ENCODE results near the gene IL17RE.
"Not testable (repeated sequence)": the region's sequence is repeated elsewhere in the genome, so short reads cannot be mapped to it uniquely, and the experiment has no call there.

Gene IL17RE, protein sequence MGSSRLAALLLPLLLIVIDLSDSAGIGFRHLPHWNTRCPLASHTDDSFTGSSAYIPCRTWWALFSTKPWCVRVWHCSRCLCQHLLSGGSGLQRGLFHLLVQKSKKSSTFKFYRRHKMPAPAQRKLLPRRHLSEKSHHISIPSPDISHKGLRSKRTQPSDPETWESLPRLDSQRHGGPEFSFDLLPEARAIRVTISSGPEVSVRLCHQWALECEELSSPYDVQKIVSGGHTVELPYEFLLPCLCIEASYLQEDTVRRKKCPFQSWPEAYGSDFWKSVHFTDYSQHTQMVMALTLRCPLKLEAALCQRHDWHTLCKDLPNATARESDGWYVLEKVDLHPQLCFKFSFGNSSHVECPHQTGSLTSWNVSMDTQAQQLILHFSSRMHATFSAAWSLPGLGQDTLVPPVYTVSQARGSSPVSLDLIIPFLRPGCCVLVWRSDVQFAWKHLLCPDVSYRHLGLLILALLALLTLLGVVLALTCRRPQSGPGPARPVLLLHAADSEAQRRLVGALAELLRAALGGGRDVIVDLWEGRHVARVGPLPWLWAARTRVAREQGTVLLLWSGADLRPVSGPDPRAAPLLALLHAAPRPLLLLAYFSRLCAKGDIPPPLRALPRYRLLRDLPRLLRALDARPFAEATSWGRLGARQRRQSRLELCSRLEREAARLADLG

GRCh38 chr3:9902372-9903237 is at the start of gene IL17RE:
Gene IL17RE, plus strand, starts transcription at chr3:9902848. Its CDS starts 85 bp downstream, at chr3:9902933.
- DNase-seq, result no peak

DNA sequence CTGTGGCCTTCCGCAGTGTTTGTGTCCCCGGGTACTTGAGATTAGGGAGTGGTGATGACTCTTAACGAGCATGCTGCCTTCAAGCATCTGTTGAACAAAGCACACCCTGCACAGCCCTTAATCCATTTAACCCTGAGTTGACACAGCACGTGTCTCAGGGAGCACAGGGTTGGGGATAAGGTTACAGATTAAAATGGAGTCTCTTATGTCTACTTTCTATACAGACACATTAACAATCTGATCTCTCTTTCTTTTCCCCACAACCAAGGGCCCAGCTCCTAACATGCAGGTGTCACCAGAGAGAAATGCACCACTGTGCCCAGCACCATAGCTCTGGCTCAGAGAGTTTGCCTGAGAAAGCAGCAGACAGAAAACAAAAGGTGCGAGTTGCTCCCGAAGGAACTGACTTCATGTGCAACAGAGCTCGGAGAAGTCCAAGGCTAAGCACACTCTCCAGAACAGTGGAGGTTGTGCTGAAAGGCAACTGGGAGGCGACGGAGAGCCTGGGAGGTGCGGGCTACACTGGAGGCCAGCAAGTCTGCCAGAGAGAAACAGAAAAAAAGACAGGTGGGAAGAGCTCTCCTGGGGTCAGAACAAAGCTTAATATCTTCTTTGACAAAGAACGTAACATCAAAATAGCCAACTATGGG is 48.2 kb upstream of the IL17RE start:
- DNase-seq, result not testable (repeated sequence)

DNA sequence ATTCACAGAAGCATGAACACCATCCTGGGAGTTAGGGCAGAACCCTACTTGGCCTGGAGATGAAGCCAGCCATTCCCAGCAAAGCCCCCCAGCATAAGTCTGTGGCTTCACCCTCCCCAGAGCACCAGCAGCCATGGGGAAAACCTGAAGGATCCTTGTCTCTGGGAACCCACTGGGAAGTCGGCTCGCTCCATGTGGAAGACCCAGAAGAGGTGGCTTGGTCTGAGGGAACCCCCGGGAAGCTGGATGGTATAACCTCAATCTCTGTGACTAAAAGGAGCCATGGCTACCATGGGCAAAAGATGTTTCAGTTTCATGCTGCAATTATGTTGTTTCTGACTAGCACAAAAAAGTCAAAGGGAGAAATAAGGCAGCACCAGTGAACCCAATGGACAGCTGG is 47.1 kb upstream of the IL17RE start:
- no peak for DNase-seq

DNA sequence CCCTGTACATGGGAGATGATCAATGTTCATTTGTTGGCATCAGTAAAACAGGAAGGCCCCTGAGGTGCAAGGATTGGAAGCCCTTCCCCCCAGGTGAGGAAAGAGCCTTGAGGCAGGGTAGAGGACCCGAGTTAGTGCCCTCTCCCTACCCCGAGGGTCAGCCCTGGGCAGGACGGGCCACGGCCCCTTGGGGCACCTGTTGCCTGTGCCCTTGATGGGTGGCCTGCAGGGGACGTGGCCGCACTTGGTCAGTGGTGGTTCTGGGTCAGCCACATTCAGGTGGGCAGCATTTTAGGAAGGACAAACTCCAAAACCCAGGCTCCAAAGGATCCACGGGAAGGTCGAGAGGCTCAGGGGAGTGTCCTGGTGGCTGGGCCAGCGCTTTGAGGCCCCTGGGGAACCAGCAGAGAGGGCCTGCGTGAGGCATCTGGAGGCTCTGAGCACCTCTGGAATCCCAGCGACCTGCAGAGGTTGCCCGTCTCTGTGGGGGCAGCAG is 43.1 kb upstream of the IL17RE start:
- DNase-seq, result no peak

- no peak for DNase-seq
Measured at GRCh38 chr3:9861201-9861600, 41.4 kb upstream of the IL17RE start.

DNA sequence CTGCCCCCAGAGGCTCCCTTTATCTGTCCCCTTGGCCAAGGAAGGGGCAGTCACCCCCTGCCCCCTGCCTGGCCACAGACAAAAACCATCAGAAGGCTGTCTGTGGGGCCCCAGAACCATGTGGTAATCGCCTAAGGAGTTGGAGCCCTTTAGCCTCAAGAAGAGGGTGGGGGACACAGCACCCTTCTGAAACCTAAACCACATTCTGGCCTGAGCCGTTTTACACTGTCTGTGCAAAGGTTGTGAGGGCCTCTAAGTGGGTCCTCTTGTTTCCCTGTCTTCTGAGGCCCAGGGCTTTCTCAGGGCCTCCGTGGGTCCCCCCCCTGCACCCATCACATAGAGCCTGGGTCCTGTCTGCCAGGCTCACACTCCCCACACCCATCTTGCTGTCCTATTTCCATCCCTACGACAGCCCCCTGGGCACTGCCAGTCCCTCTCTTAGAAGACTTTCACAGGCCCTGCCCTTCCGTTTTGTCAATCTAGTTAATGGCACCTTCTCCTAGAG is 41.0 kb upstream of the IL17RE start:
- no peak for DNase-seq

DNA sequence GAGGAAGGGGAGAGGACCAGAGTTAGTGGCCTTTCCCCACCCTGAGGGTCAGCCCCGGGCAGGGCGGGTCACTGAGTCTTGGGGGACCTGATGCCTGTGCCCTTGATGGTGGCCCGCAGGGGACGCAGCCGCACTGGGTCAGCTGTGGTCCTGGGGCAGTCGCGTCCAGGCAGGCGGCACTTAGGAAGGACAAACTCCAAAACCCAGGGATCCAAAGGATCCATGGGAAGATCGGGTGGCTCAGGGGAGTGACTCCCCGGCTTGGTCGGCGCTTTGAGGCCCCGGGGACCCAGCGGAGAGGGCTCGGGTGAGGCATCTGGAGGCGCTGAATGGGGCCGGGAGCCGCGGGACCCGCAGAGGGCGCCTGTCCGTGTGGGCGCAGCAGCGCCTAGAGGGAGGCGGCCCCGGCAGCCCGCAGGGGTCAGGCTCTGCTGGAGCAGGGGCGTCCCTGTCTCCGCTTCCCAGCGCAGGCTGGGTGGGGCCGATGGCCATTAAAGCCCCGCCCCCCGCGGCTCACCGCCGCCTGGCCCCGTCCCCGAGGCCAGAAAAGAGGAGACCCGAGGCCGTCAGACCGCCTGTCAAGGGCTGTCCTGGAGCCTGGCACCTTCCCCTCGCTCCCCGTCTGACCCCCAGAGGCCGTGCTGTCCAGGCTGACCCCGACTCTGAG is 40.1 kb upstream of the IL17RE start:
- DNase-seq, result no peak

DNA sequence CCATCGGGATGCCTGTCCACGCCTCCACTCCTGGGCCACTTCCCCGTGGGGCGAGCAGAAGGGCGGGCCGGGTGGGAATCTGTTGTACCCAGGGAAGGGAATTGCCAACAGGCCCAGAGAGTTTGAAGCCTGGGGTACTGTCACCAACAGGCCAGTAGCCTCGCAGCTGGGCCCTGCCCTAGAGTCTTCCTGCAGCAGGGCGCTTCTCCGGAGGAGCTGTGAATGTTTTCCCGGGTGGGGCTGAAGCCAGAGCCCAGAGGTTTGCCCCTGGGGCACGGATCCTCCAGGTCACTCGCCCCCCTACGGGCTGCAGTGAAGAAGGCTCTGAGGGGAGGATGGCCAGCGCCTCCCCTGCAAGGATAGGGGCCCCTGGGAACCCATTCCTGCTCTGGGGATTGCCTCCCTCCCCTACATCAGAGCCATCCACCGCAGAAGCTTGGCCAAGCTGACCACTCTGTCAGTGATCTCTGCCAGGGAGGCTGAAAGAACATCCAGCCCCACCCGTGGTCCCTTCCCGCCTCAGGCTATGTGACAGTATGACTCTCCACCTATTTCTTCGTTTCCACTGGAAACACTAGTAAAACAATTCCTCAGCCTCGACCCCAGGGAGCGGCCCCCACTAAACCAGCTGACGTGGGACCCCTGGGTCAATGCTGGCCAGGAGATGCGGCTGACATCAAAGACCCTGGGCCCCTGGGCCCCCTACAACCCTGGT is 39.4 kb upstream of the IL17RE start:
- DNase-seq, result no peak

DNA sequence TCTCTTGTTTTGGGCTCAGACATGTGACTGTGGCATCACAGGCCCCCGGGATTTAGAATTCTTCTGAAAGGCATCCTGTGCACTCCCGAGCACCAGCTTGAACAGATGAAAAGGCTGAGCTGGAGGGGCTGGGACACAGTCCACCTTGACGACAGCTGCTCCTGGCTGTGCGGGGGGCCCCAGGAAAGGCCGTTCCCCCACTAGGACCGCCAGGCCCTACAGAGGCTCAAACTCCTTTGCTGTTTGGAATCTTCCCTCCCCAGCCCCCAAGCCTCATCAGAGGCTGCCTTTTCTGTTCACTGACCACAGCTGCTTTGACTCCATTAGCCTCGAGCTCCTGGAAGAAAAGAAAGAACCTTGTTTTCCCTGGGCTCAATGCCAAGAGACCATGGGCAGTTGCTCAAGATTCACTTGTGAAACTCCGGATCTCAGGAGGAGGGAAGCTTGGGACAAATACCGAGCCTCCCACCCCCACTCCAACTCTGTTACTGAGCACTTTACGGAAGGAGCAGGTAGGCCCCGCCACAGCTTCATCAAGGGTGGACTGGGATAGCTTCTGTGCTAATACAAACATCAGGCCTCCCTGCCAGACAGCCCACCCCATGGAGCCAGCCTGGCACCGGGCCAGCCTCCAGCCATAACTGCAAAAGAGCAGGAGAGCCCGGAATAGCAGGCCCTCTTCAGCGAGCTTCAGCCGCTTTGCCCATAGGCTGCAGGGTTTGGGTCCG is 38.3 kb upstream of the IL17RE start:
- peak; percentile 68 for DNase-seq

- DNase-seq, result not testable (repeated sequence)
Measured at GRCh38 chr3:9865125-9865637, 37.5 kb upstream of the IL17RE start.

GRCh38 chr3:9866639-9867038 is 36.0 kb upstream of the IL17RE start:
- DNase-seq, result no peak

DNA sequence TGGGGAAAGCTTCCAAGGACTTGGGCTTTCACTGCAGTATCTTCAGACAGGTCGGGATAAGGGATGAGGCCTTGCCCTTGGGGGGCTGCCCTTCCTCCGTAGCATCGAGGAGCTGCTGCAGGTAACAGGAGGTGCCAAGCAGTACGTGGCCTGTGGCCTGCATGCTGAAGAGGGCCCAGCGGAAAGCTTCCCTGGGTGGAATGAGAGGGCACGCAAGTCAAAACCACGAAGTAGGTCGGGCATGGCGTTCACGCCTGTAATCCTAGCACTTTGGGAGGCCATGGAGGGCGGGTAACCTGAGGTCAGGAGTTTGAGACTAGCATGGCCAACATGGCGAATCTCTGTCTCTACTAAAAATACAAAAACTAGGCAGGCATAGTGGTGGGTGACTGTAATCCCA is 35.5 kb upstream of the IL17RE start:
- no peak for DNase-seq

- DNase-seq, result no peak
Measured at GRCh38 chr3:9869955-9870354, 32.7 kb upstream of the IL17RE start.

DNA sequence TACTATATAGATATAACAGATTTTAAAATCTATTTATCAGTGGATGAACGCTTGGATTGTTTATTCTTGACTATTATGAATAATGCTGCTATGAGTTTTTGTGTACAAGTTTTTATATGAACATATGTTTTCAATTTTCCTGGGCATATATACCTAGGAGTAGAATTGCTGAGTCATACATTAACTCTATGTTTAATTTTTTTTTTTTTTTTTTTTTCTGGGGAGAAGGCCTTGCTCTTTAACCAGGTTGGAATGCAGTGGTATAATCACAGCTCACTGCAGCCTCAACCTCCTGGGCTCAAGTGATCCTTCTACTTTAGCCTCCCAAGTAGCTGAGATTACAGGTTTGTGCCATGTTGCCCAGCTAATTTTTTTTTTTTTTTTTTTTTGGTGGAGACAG is 31.7 kb upstream of the IL17RE start:
- no peak for DNase-seq

GRCh38 chr3:9872067-9872466 is 30.6 kb upstream of the IL17RE start:
- DNase-seq, result not testable (repeated sequence)

GRCh38 chr3:9875448-9875847 is 27.2 kb upstream of the IL17RE start:
- DNase-seq, result peak; percentile 53

GRCh38 chr3:9876255-9876654 is 26.4 kb upstream of the IL17RE start:
- DNase-seq, result not testable (repeated sequence)

DNA sequence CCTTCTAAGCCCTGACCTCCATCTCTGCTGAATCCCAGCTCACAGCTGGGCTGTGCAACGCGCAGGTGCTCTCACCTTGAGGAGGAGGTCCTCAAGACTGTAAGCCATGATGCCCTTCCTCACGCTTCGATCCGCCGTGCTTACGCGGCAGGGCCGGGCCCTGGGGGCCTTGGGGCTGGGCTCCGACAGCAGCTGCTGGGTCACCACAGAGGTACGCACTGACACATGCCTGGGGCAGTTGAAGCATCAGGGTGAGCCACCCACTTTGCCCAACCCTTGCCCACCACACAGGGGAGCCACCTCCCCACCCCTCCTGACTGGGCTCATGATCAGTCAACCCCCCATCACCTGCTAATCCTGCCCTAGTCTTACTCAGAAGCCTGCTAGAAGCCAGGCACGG is 25.7 kb upstream of the IL17RE start:
- DNase-seq, result no peak

DNA sequence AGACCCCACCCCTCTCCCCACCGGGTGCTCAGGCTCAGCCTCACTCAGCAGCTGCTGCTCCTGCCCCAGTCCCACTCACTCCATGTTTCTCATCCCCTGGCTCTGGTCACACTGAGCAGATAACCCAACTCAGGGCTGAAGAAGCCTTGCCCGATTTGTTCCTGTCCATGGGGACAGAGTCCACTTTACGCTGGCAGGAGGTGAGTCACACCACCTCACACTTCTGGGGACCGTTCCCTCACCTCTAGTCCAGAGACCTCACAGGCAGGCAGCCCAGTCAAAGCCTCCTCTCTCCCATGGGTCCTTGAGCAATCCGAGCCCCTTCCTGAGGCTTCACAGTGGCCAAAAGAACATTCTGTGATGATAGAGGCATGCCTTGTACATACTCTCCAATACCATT is 23.9 kb upstream of the IL17RE start:
- no peak for DNase-seq

GRCh38 chr3:9879830-9880549 is 22.7 kb upstream of the IL17RE start, which contains the start of gene CIDEC:
Gene CIDEC, minus strand, starts transcription at chr3:9880253. Its CDS starts 1,767 bp downstream, at chr3:9878486.
- no peak for DNase-seq

Measured in SHP77 treated with DMSO at 0.1 percent for 48 hours (cell line).